Measurements from ENCODE around the gene SLC46A1.

Gene SLC46A1

GRCh38 chr17:28390141-28390540 lies 15.9 kb downstream of the SLC46A1 start:
- Histone ChIP-seq H3K4me3 (ENCODE audit: low read depth, low read length) (no peak overlapping the region), H2BK5ac (ENCODE audit: low read depth, low read length, poor library complexity) (no peak overlapping the region), H3K9me3 (ENCODE audit: insufficient read depth, low read depth, low read length) (peaks cover 3% of the 10 kb centered on the region), H3K18ac (ENCODE audit: low read length) (no peak overlapping the region), H3K4me2 (ENCODE audit: low read length) (no peak overlapping the region), H4K8ac (ENCODE audit: low read depth, low read length) (no peak overlapping the region), H3K23ac (ENCODE audit: low read length) (no peak overlapping the region), H2AFZ (ENCODE audit: insufficient read depth, low read length, poor library complexity) (no peak overlapping the region), H4K91ac (ENCODE audit: low read depth, low read length) (no peak overlapping the region), H3K36me3 (ENCODE audit: control insufficient read depth in 1 of 2, insufficient read depth in 2 of 2, low read length in 2 of 2) (no peaks in the 10 kb centered on the region), H2BK120ac (ENCODE audit: insufficient read depth, low read length, poor library complexity) (no peak overlapping the region), H2BK12ac (ENCODE audit: low read length) (no peak overlapping the region), H4K12ac (ENCODE audit: low read depth, low read length) (no peak overlapping the region), H3K79me1 (ENCODE audit: low read length) (no peaks in the 10 kb centered on the region), H3K14ac (ENCODE audit: low read length) (no peak overlapping the region), H2AK5ac (ENCODE audit: low read length) (no peak overlapping the region), H3K27me3 (ENCODE audit: insufficient read depth, low read length) (peaks cover 2% of the 10 kb centered on the region), H3K4me1 (ENCODE audit: control insufficient read depth in 1 of 2, insufficient read depth in 2 of 2, low read length in 2 of 2) (peaks cover 2 to 4% of the 10 kb centered on the region in 2 experiments), H3K4ac (ENCODE audit: low read depth, low read length) (no peak overlapping the region), H3K79me2 (ENCODE audit: control insufficient read depth, insufficient read depth, low read length, poor library complexity) (no peaks in the 10 kb centered on the region), H3K27ac (ENCODE audit: low read depth, low read length) (no peak overlapping the region), H3K9ac (ENCODE audit: low read length) (no peak overlapping the region)
- WGBS (ENCODE audit: extremely low coverage, insufficient coverage, insufficient read length), result no CpG with 5 or more reads among the region's 1 CpG
- no peak for DNase-seq

DNA sequence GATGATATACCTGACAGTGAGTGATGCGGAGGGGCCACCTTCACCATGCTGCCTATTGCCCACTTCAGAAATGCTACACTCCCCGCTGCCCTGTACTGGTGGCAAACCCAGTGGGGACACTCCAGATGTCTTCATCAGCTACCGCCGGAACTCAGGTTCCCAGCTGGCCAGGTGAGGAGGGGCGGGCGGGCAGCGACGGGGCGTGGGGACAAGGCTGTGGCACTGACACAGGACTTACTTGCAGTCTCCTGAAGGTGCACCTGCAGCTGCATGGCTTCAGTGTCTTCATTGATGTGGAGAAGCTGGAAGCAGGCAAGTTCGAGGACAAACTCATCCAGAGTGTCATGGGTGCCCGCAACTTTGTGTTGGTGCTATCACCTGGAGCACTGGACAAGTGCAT lies 17.9 kb downstream of the SLC46A1 start:
- Histone ChIP-seq H3K79me2 (ENCODE audit: control insufficient read depth, insufficient read depth, low read length, poor library complexity) (no peaks in the 10 kb centered on the region), H2BK12ac (ENCODE audit: low read length) (no peak overlapping the region), H3K9me3 (ENCODE audit: insufficient read depth, low read depth, low read length) (peaks cover 3% of the 10 kb centered on the region), H2AFZ (ENCODE audit: insufficient read depth, low read length, poor library complexity) (no peak overlapping the region), H3K36me3 (ENCODE audit: control insufficient read depth in 1 of 2, insufficient read depth in 2 of 2, low read length in 2 of 2) (no peaks in the 10 kb centered on the region), H3K4ac (ENCODE audit: low read depth, low read length) (no peak overlapping the region), H3K9ac (ENCODE audit: low read length) (no peak overlapping the region), H3K27ac (ENCODE audit: low read depth, low read length) (no peak overlapping the region), H2BK120ac (ENCODE audit: insufficient read depth, low read length, poor library complexity) (no peak overlapping the region), H3K4me3 (ENCODE audit: low read depth, low read length) (no peak overlapping the region), H3K27me3 (ENCODE audit: insufficient read depth, low read length) (peaks cover 21% of the 10 kb centered on the region), H3K18ac (ENCODE audit: low read length) (no peak overlapping the region), H4K8ac (ENCODE audit: low read depth, low read length) (no peak overlapping the region), H4K91ac (ENCODE audit: low read depth, low read length) (no peak overlapping the region), H3K4me1 (ENCODE audit: control insufficient read depth in 1 of 2, insufficient read depth in 2 of 2, low read length in 2 of 2) (peaks cover 8 to 9% of the 10 kb centered on the region in 2 experiments), H3K14ac (ENCODE audit: low read length) (no peak overlapping the region), H2AK5ac (ENCODE audit: low read length) (no peak overlapping the region), H4K12ac (ENCODE audit: low read depth, low read length) (no peak overlapping the region), H3K23ac (ENCODE audit: low read length) (no peak overlapping the region), H3K4me2 (ENCODE audit: low read length) (no peak overlapping the region), H3K79me1 (ENCODE audit: low read length) (no peaks in the 10 kb centered on the region), H2BK5ac (ENCODE audit: low read depth, low read length, poor library complexity) (no peak overlapping the region)
- no peak for DNase-seq
- no CpG with 5 or more reads among the region's 11 CpGs for WGBS (ENCODE audit: extremely low coverage, insufficient coverage, insufficient read length)

- Histone ChIP-seq H2AK5ac (ENCODE audit: low read length) (no peak overlapping the region), H3K27me3 (ENCODE audit: insufficient read depth, low read length) (peaks cover 21% of the 10 kb centered on the region), H3K4me3 (ENCODE audit: low read depth, low read length) (no peak overlapping the region), H2BK12ac (ENCODE audit: low read length) (no peak overlapping the region), H3K4ac (ENCODE audit: low read depth, low read length) (no peak overlapping the region), H3K9ac (ENCODE audit: low read length) (no peak overlapping the region), H3K9me3 (ENCODE audit: insufficient read depth, low read depth, low read length) (peaks cover 3% of the 10 kb centered on the region), H2BK5ac (ENCODE audit: low read depth, low read length, poor library complexity) (no peak overlapping the region), H2AFZ (ENCODE audit: insufficient read depth, low read length, poor library complexity) (no peak overlapping the region), H3K14ac (ENCODE audit: low read length) (no peak overlapping the region), H3K4me1 (ENCODE audit: control insufficient read depth in 1 of 2, insufficient read depth in 2 of 2, low read length in 2 of 2) (peaks cover 8 to 11% of the 10 kb centered on the region in 2 experiments), H4K91ac (ENCODE audit: low read depth, low read length) (no peak overlapping the region), H3K36me3 (ENCODE audit: control insufficient read depth in 1 of 2, insufficient read depth in 2 of 2, low read length in 2 of 2) (no peaks in the 10 kb centered on the region), H3K4me2 (ENCODE audit: low read length) (no peak overlapping the region), H3K79me1 (ENCODE audit: low read length) (no peaks in the 10 kb centered on the region), H3K18ac (ENCODE audit: low read length) (no peak overlapping the region), H4K12ac (ENCODE audit: low read depth, low read length) (no peak overlapping the region), H3K23ac (ENCODE audit: low read length) (no peak overlapping the region), H4K8ac (ENCODE audit: low read depth, low read length) (no peak overlapping the region), H3K27ac (ENCODE audit: low read depth, low read length) (no peak overlapping the region), H3K79me2 (ENCODE audit: control insufficient read depth, insufficient read depth, low read length, poor library complexity) (no peaks in the 10 kb centered on the region), H2BK120ac (ENCODE audit: insufficient read depth, low read length, poor library complexity) (no peak overlapping the region)
- no peak for DNase-seq
Measured at GRCh38 chr17:28386391-28386790, 19.6 kb downstream of the SLC46A1 start.

- H3K79me2 ChIP-seq (ENCODE audit: control insufficient read depth, insufficient read depth, low read length, poor library complexity), result no peaks in the 10 kb centered on the region
- H2AK5ac ChIP-seq (ENCODE audit: low read length), result no peak overlapping the region
- H3K27ac ChIP-seq (ENCODE audit: low read depth, low read length), result no peak overlapping the region
- peaks cover 21% of the 10 kb centered on the region for H3K27me3 ChIP-seq (ENCODE audit: insufficient read depth, low read length)
- H3K4me1 ChIP-seq (ENCODE audit: control insufficient read depth in 1 of 2, insufficient read depth in 2 of 2, low read length in 2 of 2), result peaks cover 9 to 20% of the 10 kb centered on the region in 2 experiments
- H3K4ac ChIP-seq (ENCODE audit: low read depth, low read length), result no peak overlapping the region
- H4K12ac ChIP-seq (ENCODE audit: low read depth, low read length), result no peak overlapping the region
- no peak overlapping the region for H2BK12ac ChIP-seq (ENCODE audit: low read length)
- no peaks in the 10 kb centered on the region for H3K79me1 ChIP-seq (ENCODE audit: low read length)
- H3K36me3 ChIP-seq (ENCODE audit: control insufficient read depth in 1 of 2, insufficient read depth in 2 of 2, low read length in 2 of 2), result no peaks in the 10 kb centered on the region
- no peak overlapping the region for H2BK5ac ChIP-seq (ENCODE audit: low read depth, low read length, poor library complexity)
- H3K14ac ChIP-seq (ENCODE audit: low read length), result no peak overlapping the region
- H3K4me3 ChIP-seq (ENCODE audit: low read depth, low read length), result no peak overlapping the region
- H2AFZ ChIP-seq (ENCODE audit: insufficient read depth, low read length, poor library complexity), result no peak overlapping the region
- H4K8ac ChIP-seq (ENCODE audit: low read depth, low read length), result no peak overlapping the region
- no peak for DNase-seq
- H4K91ac ChIP-seq (ENCODE audit: low read depth, low read length), result no peak overlapping the region
- H3K9me3 ChIP-seq (ENCODE audit: insufficient read depth, low read depth, low read length), result peaks cover 3% of the 10 kb centered on the region
- H2BK120ac ChIP-seq (ENCODE audit: insufficient read depth, low read length, poor library complexity), result no peak overlapping the region
- WGBS (ENCODE audit: extremely low coverage, insufficient coverage, insufficient read length), result no CpG with 5 or more reads among the region's 8 CpGs
- no peak overlapping the region for H3K18ac ChIP-seq (ENCODE audit: low read length)
- no peak overlapping the region for H3K4me2 ChIP-seq (ENCODE audit: low read length)
- no peak overlapping the region for H3K23ac ChIP-seq (ENCODE audit: low read length)
- no peak overlapping the region for H3K9ac ChIP-seq (ENCODE audit: low read length)
Measured at GRCh38 chr17:28385406-28385805, 20.6 kb downstream of the SLC46A1 start.
